HG03097 (cell line): Measurements from ENCODE around the gene C19orf47.
"Not testable (repeated sequence)": the region's sequence is repeated elsewhere in the genome, so short reads cannot be mapped to it uniquely, and the experiment has no call there.

Experiments used
- ATAC-seq: cut with Tn5 transposase; IDR thresholded peaks from one replicate; pipeline ENCODE4 v1.9.1; 2021; ENCODE audit not compliant: unreplicated experiment, low FRiP score

C19orf47 gene

GRCh38 chr19:40355975-40356680, 7.9 kb upstream of the C19orf47 start:
- no peak for ATAC-seq

GRCh38 chr19:40348961-40349507, 837 bp upstream of the C19orf47 start:
- ATAC-seq: no peak

- ATAC-seq: no peak
These were observed 3.8 kb downstream of the C19orf47 start for GRCh38 chr19:40344422-40344821.

GRCh38 chr19:40342644-40343311, 5.4 kb downstream of the C19orf47 start:
- ATAC-seq: no peak

- no peak for ATAC-seq
These were observed 6.4 kb downstream of the C19orf47 start for GRCh38 chr19:40341601-40342482.

GRCh38 chr19:40339018-40339728, 9.0 kb downstream of the C19orf47 start:
- ATAC-seq: no peak

- ATAC-seq: no peak
These were observed 10.6 kb downstream of the C19orf47 start for GRCh38 chr19:40337594-40337993.

GRCh38 chr19:40337107-40337506, 11.1 kb downstream of the C19orf47 start:
- no peak for ATAC-seq

- no peak for ATAC-seq
These were observed 11.6 kb downstream of the C19orf47 start for GRCh38 chr19:40336601-40336900.

GRCh38 chr19:40335855-40336600, 12.2 kb downstream of the C19orf47 start:
- no peak for ATAC-seq

GRCh38 chr19:40335101-40335500, 13.1 kb downstream of the C19orf47 start:
- no peak for ATAC-seq

- not testable (repeated sequence) for ATAC-seq
These were observed 15.1 kb downstream of the C19orf47 start for GRCh38 chr19:40333083-40333482.

- ATAC-seq: no peak
These were observed 15.5 kb downstream of the C19orf47 start for GRCh38 chr19:40332669-40333068.

GRCh38 chr19:40331052-40331451, 17.1 kb downstream of the C19orf47 start:
- no peak for ATAC-seq

- no peak for ATAC-seq
These were observed 22.0 kb downstream of the C19orf47 start for GRCh38 chr19:40326201-40326600.

- no peak for ATAC-seq
These were observed 24.5 kb downstream of the C19orf47 start for GRCh38 chr19:40323705-40324104.

- no peak for ATAC-seq
These were observed 25.1 kb downstream of the C19orf47 start for GRCh38 chr19:40322951-40323615.

GRCh38 chr19:40322271-40322610, 26.0 kb downstream of the C19orf47 start:
- ATAC-seq: no peak

- ATAC-seq: no peak
These were observed 26.5 kb downstream of the C19orf47 start for GRCh38 chr19:40321566-40322270.
